Activated T-cell treated with anti-CD3 and anti-CD28 coated beads, Interleukin-2, amount 50 U/mL, for 72 hours (primary cell): Measurements from ENCODE around the gene EPHB1. TPM values are rescaled to one million over a fixed set of nuclear protein-coding genes. Genes with fewer than 3 reads are reported as not detected.

ENCODE experiments used
- ATAC-seq, 2 donors: fragments of 150-1000 bp; cut with Tn5 transposase; replicated peaks in 1 of 2; 2 replicates each; pipeline ENCODE4 v1.10.0; 2021; ENCODE audit warnings: moderate library complexity in 2 of 2, mild to moderate bottlenecking in 1 of 2
- DNase-seq, 2 donors: peaks; one replicate each; pipeline ENCODE4 v3.0.0; 2021 to 2022; ENCODE audit warnings: mixed read lengths in 1 of 2
- H3K27ac Mint-ChIP-seq: one replicate; pipeline ENCODE4 v1.8.0; 2022; ENCODE audit warnings: mild to moderate bottlenecking, moderate library complexity, mixed read lengths
- H3K27me3 Mint-ChIP-seq: one replicate; pipeline ENCODE4 v1.8.0; 2022; ENCODE audit warnings: low read depth, mixed read lengths
- H3K36me3 Mint-ChIP-seq, 2 donors: one replicate each; pipeline ENCODE4 v1.8.0; 2022; ENCODE audit warnings: mixed read lengths in 2 of 2, mild to moderate bottlenecking in 1 of 2; ENCODE audit not compliant: insufficient read depth in 2 of 2
- H3K4me1 Mint-ChIP-seq: one replicate; pipeline ENCODE4 v1.8.0; 2022; ENCODE audit warnings: low read depth, mixed read lengths
- H3K4me3 Mint-ChIP-seq, 2 donors: one replicate each; pipeline ENCODE4 v1.8.0; 2022; ENCODE audit warnings: mild to moderate bottlenecking in 2 of 2, mixed read lengths in 2 of 2, moderate library complexity in 2 of 2
- H3K9me3 Mint-ChIP-seq, 2 donors: one replicate each; pipeline ENCODE4 v1.8.0; 2022; ENCODE audit warnings: mixed read lengths in 2 of 2
- total RNA-seq, 2 donors: library from RNA; stranded (reverse); gene quantifications; one replicate each; pipeline ENCODE4 v1.2.3, GENCODE V29; 2022

The EPHB1 gene
- total RNA-seq, 2 donors from 2014 or later, result 0.43 to 1.3 TPM

DNA sequence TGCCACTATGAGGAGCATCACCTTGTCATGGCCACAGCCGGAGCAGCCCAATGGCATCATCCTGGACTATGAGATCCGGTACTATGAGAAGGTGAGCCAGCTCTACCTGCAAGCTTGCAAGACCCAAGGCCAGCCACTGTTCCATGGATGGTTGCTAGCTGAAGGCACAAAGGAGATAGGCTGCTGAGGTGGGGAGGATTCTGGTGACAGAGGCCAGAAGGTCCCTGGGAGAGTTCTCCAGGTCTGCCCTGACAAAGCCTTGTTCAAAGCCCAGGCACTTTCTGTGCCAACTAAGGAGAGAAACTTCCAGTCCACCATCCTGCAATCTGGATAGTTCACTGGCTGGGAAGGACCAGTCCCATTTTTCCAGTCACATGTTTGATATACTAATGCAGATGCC lies 359.1 kb downstream of the EPHB1 start:
- H3K4me1 Mint-ChIP-seq, result no peaks in the 10 kb centered on the region
- H3K9me3 Mint-ChIP-seq, result no peaks in the 10 kb centered on the region
- ATAC-seq (no peak), DNase-seq (no peak)
- peaks cover 16% of the 10 kb centered on the region for H3K27me3 Mint-ChIP-seq
- no peak overlapping the region for H3K4me3 Mint-ChIP-seq
- H3K36me3 Mint-ChIP-seq, result no peaks in the 10 kb centered on the region
- no peak overlapping the region for H3K27ac Mint-ChIP-seq

DNA sequence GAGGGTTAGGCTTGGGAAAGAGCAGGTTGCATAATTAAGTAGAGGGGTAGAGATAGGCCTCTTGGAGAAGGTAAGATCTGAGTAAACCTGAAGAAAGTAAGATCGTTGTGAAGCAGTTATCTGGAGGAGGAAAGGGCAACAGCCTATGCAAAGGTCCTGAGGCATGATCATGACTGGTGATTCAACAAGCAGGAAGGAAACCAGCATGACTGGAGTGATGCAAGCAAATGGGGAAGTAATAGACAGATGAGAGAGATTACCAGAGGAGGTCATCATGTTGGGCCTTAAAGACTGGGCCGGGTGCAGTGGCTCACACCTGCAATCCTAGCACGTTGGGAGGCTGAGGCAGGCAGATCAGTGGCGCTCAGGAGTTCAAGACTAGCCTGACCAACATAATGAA lies 360.2 kb downstream of the EPHB1 start:
- Mint-ChIP-seq H3K27me3 (peaks cover 16% of the 10 kb centered on the region), H3K27ac (no peak overlapping the region), H3K36me3 (no peaks in the 10 kb centered on the region), H3K4me3 (no peak overlapping the region), H3K9me3 (no peaks in the 10 kb centered on the region), H3K4me1 (no peaks in the 10 kb centered on the region)
- no peak for DNase-seq
- no peak for ATAC-seq

DNA sequence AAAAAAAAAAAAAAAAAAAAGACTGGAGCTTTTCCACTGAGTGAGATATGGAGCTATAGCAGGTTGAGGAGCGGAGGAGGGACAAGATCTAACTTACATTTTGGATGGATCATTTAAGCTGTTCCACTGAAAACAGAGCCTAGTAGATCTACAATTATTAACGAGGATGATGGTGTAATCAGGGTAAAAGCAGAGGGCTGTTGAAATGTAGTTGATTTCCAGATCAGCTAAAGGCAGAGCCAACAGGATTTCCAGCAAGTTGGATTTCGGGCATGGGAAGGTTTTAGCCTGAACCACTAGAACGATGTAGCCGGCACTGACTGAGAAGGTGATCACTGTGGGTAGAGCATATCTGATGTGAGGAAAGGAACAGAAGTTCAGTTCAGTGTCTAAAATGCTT lies 360.7 kb downstream of the EPHB1 start:
- Mint-ChIP-seq H3K27me3 (peaks cover 20% of the 10 kb centered on the region), H3K36me3 (no peaks in the 10 kb centered on the region), H3K27ac (no peak overlapping the region), H3K9me3 (no peaks in the 10 kb centered on the region), H3K4me3 (no peak overlapping the region), H3K4me1 (no peaks in the 10 kb centered on the region)
- no peak for DNase-seq
- no peak for ATAC-seq

DNA sequence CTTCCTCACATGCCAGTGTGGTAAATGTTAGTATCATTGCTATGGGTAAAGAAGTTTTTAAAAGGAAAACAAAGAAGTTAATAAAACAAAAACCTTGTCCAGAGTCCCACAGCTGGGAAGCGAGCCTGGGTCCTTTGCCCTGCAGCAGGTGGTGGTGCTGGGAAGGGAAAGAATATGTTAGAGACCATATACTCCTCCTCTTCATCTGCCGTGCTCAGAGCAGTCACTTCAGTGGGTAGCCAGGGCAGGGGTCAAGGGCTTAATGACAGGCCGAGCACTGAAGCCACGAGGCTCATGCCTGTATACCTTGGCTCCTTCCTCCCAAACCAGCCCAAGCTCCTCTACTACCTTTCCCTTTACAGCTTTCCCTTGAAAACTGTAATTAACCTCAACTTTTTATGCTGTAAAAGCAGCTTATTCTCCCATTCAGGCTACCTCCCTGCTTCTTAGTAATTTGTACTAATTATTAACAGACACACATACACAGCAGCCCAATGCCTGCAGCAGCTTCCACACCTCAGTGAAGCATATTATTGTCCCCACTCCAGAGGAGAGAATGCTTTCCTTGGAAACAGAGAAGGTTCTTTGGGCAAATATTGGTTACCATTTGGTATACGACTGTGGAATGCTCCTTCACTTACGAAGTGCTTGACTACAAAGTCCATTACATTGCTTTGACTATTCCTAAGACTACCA lies 362.1 kb downstream of the EPHB1 start:
- DNase-seq, result no peak
- Mint-ChIP-seq H3K9me3 (no peaks in the 10 kb centered on the region), H3K27ac (no peak overlapping the region), H3K4me3 (no peak overlapping the region), H3K4me1 (no peaks in the 10 kb centered on the region), H3K36me3 (no peaks in the 10 kb centered on the region), H3K27me3 (peaks cover 19% of the 10 kb centered on the region)
- ATAC-seq, result no peak

DNA sequence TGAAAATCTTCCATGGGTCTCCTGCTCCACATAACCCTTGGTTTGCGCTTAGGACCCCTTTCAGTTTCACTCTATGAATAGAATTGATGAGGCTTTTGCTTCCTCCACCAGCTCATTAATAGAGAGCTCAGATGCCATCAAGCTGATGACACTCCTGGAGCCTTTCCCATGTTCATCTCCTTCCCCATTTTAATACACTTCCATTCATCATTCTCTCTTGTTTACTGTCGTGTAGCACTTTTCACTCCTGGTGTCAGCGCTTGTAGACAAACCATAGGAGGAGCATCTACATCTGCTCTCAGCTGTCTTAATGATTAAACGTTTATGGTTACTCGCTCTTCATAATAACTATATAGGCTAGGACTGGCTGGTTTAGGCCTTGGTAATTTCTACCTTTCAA lies 363.5 kb downstream of the EPHB1 start:
- ATAC-seq (no peak), DNase-seq (no peak)
- H3K4me3 Mint-ChIP-seq, result no peak overlapping the region
- H3K27ac Mint-ChIP-seq, result no peak overlapping the region
- no peaks in the 10 kb centered on the region for H3K36me3 Mint-ChIP-seq
- H3K27me3 Mint-ChIP-seq, result peaks cover 13% of the 10 kb centered on the region
- H3K9me3 Mint-ChIP-seq, result no peaks in the 10 kb centered on the region
- H3K4me1 Mint-ChIP-seq, result no peaks in the 10 kb centered on the region

DNA sequence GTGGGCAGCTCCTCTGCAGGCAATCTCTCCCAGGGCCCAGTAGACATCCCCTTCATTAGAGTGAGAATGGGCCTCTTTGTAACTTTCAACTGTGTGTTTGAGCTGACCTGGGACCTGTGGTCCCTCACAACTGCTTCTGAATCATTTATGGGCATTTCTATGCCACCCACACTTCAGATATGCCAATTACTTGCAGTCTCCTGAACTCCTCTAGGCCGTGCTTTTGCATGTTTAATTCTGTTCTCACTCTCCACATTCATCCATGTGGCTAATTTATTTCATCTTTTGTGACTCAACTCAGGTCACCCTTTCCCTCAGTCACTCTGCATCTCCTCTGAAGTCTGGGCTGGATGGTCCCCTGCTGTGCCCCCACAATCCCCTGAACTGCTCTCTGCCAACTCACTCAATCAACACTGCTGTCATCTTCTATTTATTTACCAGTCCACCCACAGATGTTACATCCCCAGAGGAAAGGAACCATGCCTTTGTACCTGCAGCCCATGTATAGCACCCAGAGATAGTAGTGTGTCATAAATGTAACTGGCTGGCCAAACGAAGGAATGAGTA lies 364.7 kb downstream of the EPHB1 start:
- no peak overlapping the region for H3K4me3 Mint-ChIP-seq
- no peak for DNase-seq
- peaks cover 7% of the 10 kb centered on the region for H3K27me3 Mint-ChIP-seq
- no peak for ATAC-seq
- no peak overlapping the region for H3K27ac Mint-ChIP-seq
- no peaks in the 10 kb centered on the region for H3K9me3 Mint-ChIP-seq
- no peaks in the 10 kb centered on the region for H3K4me1 Mint-ChIP-seq
- H3K36me3 Mint-ChIP-seq, result no peaks in the 10 kb centered on the region

DNA sequence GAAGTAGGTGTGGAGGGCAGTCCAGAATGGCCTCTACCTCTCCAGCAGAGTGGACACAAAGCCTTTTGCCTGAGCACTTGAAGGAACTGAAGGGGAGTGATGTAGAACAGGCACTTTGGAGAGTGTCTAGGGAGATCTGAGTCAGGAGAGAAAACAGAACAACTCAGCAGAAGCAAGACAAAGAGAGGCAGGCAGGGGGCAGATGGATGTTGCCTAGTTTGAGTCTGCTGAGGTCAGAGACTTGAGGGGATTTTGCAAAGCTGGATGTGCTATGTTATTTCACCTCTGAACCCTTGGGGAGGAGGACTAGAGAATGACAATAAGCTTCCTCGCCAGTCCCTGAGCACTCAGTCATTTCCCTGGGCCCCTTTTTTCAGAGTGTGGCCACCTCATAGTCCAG lies 366.4 kb downstream of the EPHB1 start:
- Mint-ChIP-seq H3K36me3 (no peaks in the 10 kb centered on the region), H3K27me3 (peaks cover 7% of the 10 kb centered on the region), H3K9me3 (no peaks in the 10 kb centered on the region), H3K4me1 (no peaks in the 10 kb centered on the region), H3K27ac (no peak overlapping the region), H3K4me3 (no peak overlapping the region)
- no peak for DNase-seq
- no peak for ATAC-seq

DNA sequence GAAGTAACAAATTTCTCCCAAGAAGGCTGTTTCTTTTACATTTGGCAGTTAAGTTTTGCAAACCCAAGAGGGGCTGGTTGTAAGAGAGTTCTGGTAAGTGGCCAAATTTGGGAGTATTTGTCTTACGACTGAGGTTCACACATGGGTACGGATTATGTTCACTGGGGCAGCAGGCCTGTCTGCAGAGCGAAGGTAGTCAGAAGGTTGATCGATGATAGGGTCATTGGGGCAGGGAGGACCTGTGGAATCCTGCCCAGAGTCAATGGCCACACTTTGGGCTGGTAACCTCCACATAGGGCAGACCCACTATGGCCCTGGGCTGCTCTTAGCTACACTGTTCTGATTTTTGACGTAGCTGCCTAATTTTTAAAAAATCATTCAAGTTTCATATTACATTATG lies 368.6 kb downstream of the EPHB1 start:
- DNase-seq (no peak), ATAC-seq (no peak)
- no peak overlapping the region for H3K4me3 Mint-ChIP-seq
- peaks cover 7% of the 10 kb centered on the region for H3K27me3 Mint-ChIP-seq
- no peaks in the 10 kb centered on the region for H3K4me1 Mint-ChIP-seq
- no peak overlapping the region for H3K27ac Mint-ChIP-seq
- H3K9me3 Mint-ChIP-seq, result no peaks in the 10 kb centered on the region
- no peaks in the 10 kb centered on the region for H3K36me3 Mint-ChIP-seq

DNA sequence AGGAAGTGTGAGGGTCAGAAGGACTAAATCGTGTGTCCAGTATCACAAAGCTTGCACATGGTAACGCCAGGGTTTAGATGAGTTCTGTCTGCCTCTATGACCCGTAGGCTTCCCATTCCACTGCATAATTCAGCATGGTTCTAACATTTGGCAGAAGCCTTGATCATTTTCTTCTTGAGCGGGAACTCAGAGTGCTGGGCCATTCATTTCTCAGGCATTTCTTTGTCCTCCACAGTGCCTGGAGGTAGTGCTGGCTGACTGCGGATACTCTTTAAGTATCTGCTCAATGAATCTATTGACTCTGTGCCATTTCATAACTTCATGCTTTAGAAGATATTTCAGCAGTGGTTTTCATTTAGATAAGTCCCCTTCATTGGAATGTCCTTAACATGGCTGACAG lies 370.2 kb downstream of the EPHB1 start:
- no peak for ATAC-seq
- H3K4me1 Mint-ChIP-seq, result no peaks in the 10 kb centered on the region
- H3K9me3 Mint-ChIP-seq, result no peaks in the 10 kb centered on the region

DNA sequence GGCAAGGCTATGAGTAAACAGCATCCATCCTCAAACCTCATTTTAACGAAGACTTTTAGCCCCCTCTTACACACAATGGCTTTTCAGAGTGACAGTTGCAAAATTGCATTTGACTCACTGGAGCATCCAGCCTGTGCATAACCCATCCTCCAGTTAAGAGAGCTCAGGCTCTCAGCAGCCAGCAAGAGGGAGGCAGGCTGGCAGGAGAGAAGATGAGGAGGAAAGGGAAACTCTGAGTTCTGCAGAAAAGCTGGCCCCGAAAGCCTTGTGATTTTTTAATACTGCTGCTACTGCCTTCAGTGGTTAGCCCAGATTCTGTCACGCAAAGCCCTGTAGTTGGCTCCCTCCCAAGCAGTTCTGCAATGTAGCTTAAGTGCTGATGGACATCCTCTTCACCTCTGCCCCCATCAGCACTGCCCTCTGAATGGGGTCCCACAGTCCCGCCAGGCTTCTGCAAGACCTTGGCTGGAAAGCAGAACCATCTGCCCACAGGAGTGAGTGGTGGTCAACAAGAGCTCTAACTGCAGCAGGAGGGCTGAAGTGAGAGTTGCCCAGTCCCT lies 371.3 kb downstream of the EPHB1 start:
- ATAC-seq (no peak), DNase-seq (no peak)
- Mint-ChIP-seq H3K4me1 (no peaks in the 10 kb centered on the region), H3K4me3 (no peak overlapping the region), H3K27me3 (no peaks in the 10 kb centered on the region), H3K9me3 (no peaks in the 10 kb centered on the region), H3K36me3 (no peaks in the 10 kb centered on the region), H3K27ac (no peak overlapping the region)

More for the DNA sequence above, 370.2 kb downstream of the EPHB1 start:
- peaks cover 7% of the 10 kb centered on the region for H3K27me3 Mint-ChIP-seq
- H3K4me3 Mint-ChIP-seq, result no peak overlapping the region
- DNase-seq, result no peak
- H3K27ac Mint-ChIP-seq, result no peak overlapping the region
- no peaks in the 10 kb centered on the region for H3K36me3 Mint-ChIP-seq

DNA sequence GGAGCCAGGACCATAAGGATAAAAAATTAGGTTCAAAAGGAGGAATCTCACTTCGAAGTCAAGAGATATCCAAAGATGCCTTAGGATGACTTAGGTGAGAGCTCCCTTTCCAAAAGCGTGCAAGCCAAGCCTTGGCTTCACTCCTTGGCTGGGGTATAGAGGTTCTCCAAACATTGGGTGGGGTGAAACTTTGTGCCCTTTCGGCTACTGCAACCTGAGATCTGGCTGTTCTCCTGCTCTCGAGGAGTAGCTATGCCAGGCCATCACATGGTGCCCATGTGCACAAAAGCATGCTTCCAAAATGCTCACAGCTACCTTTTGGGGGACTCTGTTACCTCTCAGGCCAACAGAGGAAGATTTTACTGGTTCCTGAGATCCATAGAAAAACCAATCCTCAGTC lies 373.8 kb downstream of the EPHB1 start:
- H3K4me3 Mint-ChIP-seq, result no peak overlapping the region
- no peaks in the 10 kb centered on the region for H3K27me3 Mint-ChIP-seq
- no peaks in the 10 kb centered on the region for H3K4me1 Mint-ChIP-seq
- ATAC-seq, result no peak
- H3K36me3 Mint-ChIP-seq, result no peaks in the 10 kb centered on the region
- H3K27ac Mint-ChIP-seq, result no peak overlapping the region
- DNase-seq, result no peak
- peaks cover 0 to 2% of the 10 kb centered on the region in 2 donors for H3K9me3 Mint-ChIP-seq

DNA sequence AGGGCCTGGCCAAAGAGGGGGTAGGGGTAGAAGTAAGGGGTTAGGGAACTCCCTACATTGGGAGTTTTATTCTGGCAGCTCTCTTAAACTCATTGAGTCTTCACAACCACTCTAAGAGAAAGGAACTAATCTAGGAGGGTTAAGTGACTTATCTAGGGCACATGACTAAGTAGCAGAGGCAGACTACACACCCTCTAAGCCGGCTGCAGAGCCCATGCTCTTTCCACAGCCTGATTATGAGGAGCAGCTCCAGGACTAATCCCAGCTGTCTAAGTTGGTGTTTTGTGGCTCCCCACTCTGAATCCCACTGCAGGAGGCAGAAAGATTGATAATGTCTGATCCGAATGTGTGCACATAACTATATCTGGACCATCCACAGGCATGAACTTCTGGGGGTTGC lies 374.6 kb downstream of the EPHB1 start:
- Mint-ChIP-seq H3K4me1 (no peaks in the 10 kb centered on the region), H3K27ac (no peak overlapping the region), H3K4me3 (no peak overlapping the region), H3K9me3 (peaks cover 0 to 3% of the 10 kb centered on the region in 2 donors), H3K27me3 (no peaks in the 10 kb centered on the region), H3K36me3 (no peaks in the 10 kb centered on the region)
- DNase-seq, result no peak
- ATAC-seq, result no peak

DNA sequence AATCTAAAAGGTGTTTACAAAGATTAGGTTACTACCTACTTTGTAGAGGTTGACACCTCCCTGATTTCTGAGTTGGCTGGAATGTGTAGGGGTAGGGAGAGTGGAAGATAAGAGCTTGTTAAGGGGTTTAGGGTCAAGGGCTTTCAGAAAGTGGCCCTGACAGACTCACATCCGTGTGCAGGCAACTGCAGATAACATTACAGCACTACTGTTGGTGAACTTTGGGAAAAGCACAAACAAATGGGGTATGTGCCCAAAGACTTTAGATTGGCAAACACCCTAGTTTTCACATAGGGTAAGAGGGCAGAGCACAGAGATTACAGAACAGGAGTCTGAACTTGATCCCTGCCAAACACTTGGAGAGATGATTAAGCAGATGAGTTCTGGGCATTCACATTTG lies 375.7 kb downstream of the EPHB1 start:
- H3K4me3 Mint-ChIP-seq, result no peak overlapping the region
- ATAC-seq, result no peak

More for the DNA sequence above, 375.7 kb downstream of the EPHB1 start:
- Mint-ChIP-seq H3K9me3 (peaks cover 0 to 3% of the 10 kb centered on the region in 2 donors), H3K27ac (no peak overlapping the region), H3K27me3 (no peaks in the 10 kb centered on the region), H3K4me1 (no peaks in the 10 kb centered on the region), H3K36me3 (no peaks in the 10 kb centered on the region)
- DNase-seq, result no peak
